SK-N-SH (cell line): ENCODE measurements around the gene PRDM8. TPM values are rescaled to one million over a fixed set of nuclear protein-coding genes. Genes with fewer than 3 reads are reported as not detected.
A peak's percentile ranks its signal among the peaks of the same experiment; 100 is the strongest.

Source experiments
- CTCF ChIA-PET: fragments of 300-600, 350-600 bp; formaldehyde crosslinking; extraction: SDS; loops from one replicate; lab custom pipeline; 2021; lab: Yijun Ruan, JAX
- POLR2A ChIA-PET: fragments of 350-600 bp; sonication (Branson Sonifier 250); formaldehyde crosslinking; extraction: SDS; loops from one replicate; lab custom pipeline; 2020; ENCODE audit warnings: antibody characterized with exemption, inconsistent platforms; lab: Yijun Ruan, JAX
- DNase-seq: peaks from one replicate; pipeline ENCODE4 v3.0.0; 2012
- H2AFZ ChIP-seq: fragments of 200-600 bp; sonication (generic); 2 replicates; pipeline ENCODE4 v1.8.1; 2016; ENCODE audit warnings: antibody characterized with exemption, mild to moderate bottlenecking, low read depth
- H3F3A ChIP-seq: fragments of 200-600 bp; sonication (generic); replicated peaks from 2 replicates; pipeline ENCODE3; 2016; ENCODE audit warnings: antibody characterized with exemption, mild to moderate bottlenecking; ENCODE audit not compliant: insufficient read depth
- H3K27ac ChIP-seq, 2 experiments: fragments of 200-500 bp in 1 of 2; fragments of 200-600 bp in 1 of 2; sonication (Bioruptor generic) in 1 of 2; sonication (generic), shearing (Covaris generic) in 1 of 2; 2 replicates each; pipeline versions ENCODE4 v1.5.1 to v1.6.1; 2014 to 2016; ENCODE audit warnings: low read depth in 2 of 2, inconsistent platforms in 1 of 2, low read length in 1 of 2, mild to moderate bottlenecking in 1 of 2, mixed read lengths in 1 of 2
- H3K27me3 ChIP-seq: fragments of 200-600 bp; sonication (generic), shearing (Covaris generic); 2 replicates; pipeline ENCODE4 v1.6.1; 2016; ENCODE audit warnings: mixed run types; ENCODE audit not compliant: insufficient read depth
- H3K36me3 ChIP-seq, 2 experiments: fragments of 200-500 bp in 1 of 2; fragments of 200-600 bp in 1 of 2; sonication (Bioruptor generic) in 1 of 2; sonication (generic) in 1 of 2; replicated peaks in 1 of 2; 2 replicates each; pipeline versions ENCODE3 to v1.5.1; 2014 to 2016; ENCODE audit warnings: low read length in 1 of 2, mild to moderate bottlenecking in 1 of 2; ENCODE audit not compliant: insufficient read depth in 2 of 2, control insufficient read depth in 1 of 2
- H3K4me1 ChIP-seq, 2 experiments: fragments of 200-500 bp in 1 of 2; fragments of 200-600 bp in 1 of 2; sonication (Bioruptor generic) in 1 of 2; sonication (generic), shearing (Covaris generic) in 1 of 2; 2 replicates each; pipeline versions ENCODE4 v1.5.1 to v1.6.1; 2014 to 2016; ENCODE audit warnings: low read depth in 1 of 2, low read length in 1 of 2, mixed run types in 1 of 2; ENCODE audit not compliant: insufficient read depth in 2 of 2, control insufficient read depth in 1 of 2
- H3K4me2 ChIP-seq: fragments of 200-600 bp; sonication (generic), shearing (Covaris generic); 2 replicates; pipeline ENCODE4 v1.6.1; 2017; ENCODE audit warnings: mixed run types
- H3K4me3 ChIP-seq, 2 experiments: fragments of 200-500 bp in 1 of 2; fragments of 200-600 bp in 1 of 2; sonication (Bioruptor generic) in 1 of 2; sonication (generic), shearing (Covaris generic) in 1 of 2; 2 replicates each; pipeline versions ENCODE4 v1.5.1 to v1.8.1; 2014 to 2016; ENCODE audit warnings: low read depth in 2 of 2, inconsistent platforms in 1 of 2, low read length in 1 of 2, mild to moderate bottlenecking in 1 of 2, mixed read lengths in 1 of 2, moderate library complexity in 1 of 2
- H3K79me2 ChIP-seq: fragments of 200-600 bp; sonication (generic); 2 replicates; pipeline ENCODE4 v1.8.1; 2017; ENCODE audit warnings: mild to moderate bottlenecking; ENCODE audit not compliant: insufficient read depth
- H3K9ac ChIP-seq: fragments of 200-600 bp; sonication (generic); 2 replicates; pipeline ENCODE4 v1.6.1; 2017; ENCODE audit warnings: mixed run types
- H3K9me2 ChIP-seq: fragments of 200-600 bp; sonication (generic); 2 replicates; pipeline ENCODE4 v1.6.1; 2017; ENCODE audit warnings: mixed run types
- H3K9me3 ChIP-seq: fragments of 200-600 bp; sonication (generic); 2 replicates; pipeline ENCODE4 v1.6.1; 2017; ENCODE audit warnings: mixed run types, mild to moderate bottlenecking, moderate library complexity
- H4K20me1 ChIP-seq: fragments of 200-600 bp; sonication (generic); 2 replicates; pipeline ENCODE4 v1.6.1; 2017; ENCODE audit warnings: mild to moderate bottlenecking, mixed run types; ENCODE audit not compliant: insufficient read depth
- EP300 ChIP-seq, 2 experiments: IDR thresholded peaks; 2 replicates each; pipeline versions ENCODE4 v1.4.0 to v1.6.1; 2012; ENCODE audit warnings: borderline replicate concordance in 1 of 2, low read depth in 1 of 2, low read length in 1 of 2
- FOSL2 ChIP-seq: IDR thresholded peaks from 2 replicates; pipeline ENCODE4 v1.4.0; 2012; ENCODE audit warnings: low read depth, mild to moderate bottlenecking, moderate library complexity, borderline replicate concordance
- FOXJ3 ChIP-seq: sonication (generic); formaldehyde crosslinking; IDR thresholded peaks from 2 replicates; pipeline ENCODE4 v1.5.1; 2020; ENCODE audit warnings: mild to moderate bottlenecking, missing genetic modification reagents
- GABPA ChIP-seq: IDR thresholded peaks from 2 replicates; pipeline ENCODE4 v1.4.0; 2012; ENCODE audit warnings: low read depth, mild to moderate bottlenecking
- GATA2 ChIP-seq: sonication (generic); formaldehyde crosslinking; IDR thresholded peaks from 2 replicates; pipeline ENCODE4 v1.5.0; 2020; ENCODE audit warnings: mild to moderate bottlenecking, missing genetic modification reagents
- MEF2A ChIP-seq: IDR thresholded peaks from 2 replicates; pipeline ENCODE4 v1.4.0; 2012; ENCODE audit warnings: low read depth, borderline replicate concordance
- NFIC ChIP-seq: IDR thresholded peaks from 2 replicates; pipeline ENCODE4 v1.4.0; 2012; ENCODE audit warnings: borderline replicate concordance
- NRF1 ChIP-seq: IDR thresholded peaks from 2 replicates; pipeline ENCODE4 v1.6.1; 2012; ENCODE audit warnings: low read depth, mild to moderate bottlenecking, low read length
- POLR2AphosphoS5 ChIP-seq: IDR thresholded peaks from 2 replicates; pipeline ENCODE4 v1.6.1; 2012; ENCODE audit warnings: low read depth, low read length
- RCOR1 ChIP-seq: fragments of 150-350 bp; IDR thresholded peaks from 2 replicates; pipeline ENCODE4 v1.6.1; 2017; ENCODE audit warnings: antibody characterized with exemption, low read length
- RXRA ChIP-seq: IDR thresholded peaks from 2 replicates; pipeline ENCODE4 v1.4.0; 2012; ENCODE audit warnings: low read depth, mild to moderate bottlenecking, borderline replicate concordance
- TEAD4 ChIP-seq: IDR thresholded peaks from 2 replicates; pipeline ENCODE4 v1.4.0; 2012; ENCODE audit warnings: mild to moderate bottlenecking, borderline replicate concordance; ENCODE audit not compliant: insufficient read depth
- YY1 ChIP-seq: IDR thresholded peaks from 2 replicates; pipeline ENCODE4 v1.4.0; 2012; ENCODE audit warnings: low read depth, mild to moderate bottlenecking
- WGBS: methylation state at CpG from one replicate; pipeline ENCODE4 v1.1.6; 2017; ENCODE audit warnings: low lambda C conversion rate; 5-methylcytosine and 5-hydroxymethylcytosine counted together
- polyA plus RNA-seq, 3 experiments: library from polyadenylated mRNA; depleted of rRNA; stranded (reverse); fragments of >200 nt; gene quantifications; 2 replicates each; pipeline ENCODE4 v1.2.3, GENCODE V29; 2012
- TF ChIP-seq, protein P1 (sequence below): fragments of 200-600 bp; sonication (generic); IDR thresholded peaks from 2 replicates; pipeline ENCODE4 v1.6.1; 2017; ENCODE audit warnings: antibody characterized with exemption, mild to moderate bottlenecking, moderate library complexity
- TF ChIP-seq, protein P2 (sequence below): fragments of 150-350 bp; IDR thresholded peaks from 2 replicates; pipeline ENCODE4 v1.6.1; 2016; ENCODE audit warnings: mild to moderate bottlenecking, low read depth, low read length
- TF ChIP-seq, protein P3 (sequence below): IDR thresholded peaks from 2 replicates; pipeline ENCODE4 v1.4.0; 2012; ENCODE audit warnings: low read depth
- TF ChIP-seq, protein P4 (sequence below): IDR thresholded peaks from 2 replicates; pipeline ENCODE4 v1.6.1; 2012; ENCODE audit warnings: mild to moderate bottlenecking, low read depth, low read length, moderate library complexity
- TF ChIP-seq, protein P5 (sequence below): IDR thresholded peaks from 2 replicates; pipeline ENCODE4 v1.4.0; 2012; ENCODE audit warnings: low read depth, borderline replicate concordance

PRDM8 gene
- polyA plus RNA-seq, 1 of the 3 experiments (the other 2 are of a cell fraction), result 3.5 TPM

DNA sequence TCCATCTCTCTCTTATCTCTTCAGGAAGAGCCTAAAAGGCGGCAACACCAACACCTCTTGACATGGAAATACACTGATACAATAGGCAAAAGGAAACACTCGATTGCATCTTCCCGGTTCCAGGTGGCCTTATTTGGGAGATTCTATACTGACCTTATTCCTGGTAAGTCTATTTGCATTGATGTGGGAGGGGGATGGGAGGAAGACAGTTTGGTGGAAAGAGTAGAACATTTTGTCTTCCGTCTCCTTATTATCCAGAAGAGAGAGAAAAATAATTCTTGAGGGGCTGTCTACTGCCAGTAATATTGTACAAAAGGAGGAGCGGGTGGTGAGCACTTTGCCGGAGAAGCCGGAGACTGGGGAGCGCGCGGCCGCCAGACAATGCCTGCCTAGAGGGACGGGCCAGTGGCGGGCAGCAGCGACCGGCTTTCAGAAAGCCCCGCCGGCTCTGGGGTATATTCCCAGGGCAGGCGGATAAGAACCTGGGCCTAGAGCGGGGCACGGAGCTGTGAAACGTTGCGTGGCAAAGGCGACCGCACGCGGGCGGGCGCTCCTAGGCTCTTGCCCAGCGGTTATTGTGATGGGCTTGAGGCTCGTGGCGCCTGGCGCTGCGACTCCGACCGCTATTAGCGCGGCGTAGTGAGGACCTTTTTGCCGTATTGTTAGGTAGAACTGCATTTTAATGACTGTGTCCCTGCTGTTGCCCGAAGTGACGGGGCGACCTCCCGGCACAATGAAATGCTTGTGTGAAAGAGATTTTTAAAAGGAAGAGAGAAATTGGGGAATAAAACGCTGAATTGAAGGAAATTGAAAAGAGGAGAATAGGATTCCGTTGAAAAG lies 518 bp downstream of the PRDM8 start:
- Histone ChIP-seq H3K4me1 (peaks cover 0 to 23% of the 10 kb centered on the region in 2 experiments; a peak in 2 of 4 replicates), H3K9me3 (no peaks in the 10 kb centered on the region), H3K4me2 (peak overlapping the region; percentile 73)
- TF ChIP-seq EP300 (IDR thresholded peaks at IDR 0.05; ENCODE audit: borderline replicate concordance in 1 of 2, low read depth in 1 of 2, low read length in 1 of 2) (no peak), MEF2A (no peak), GABPA (no peak), TEAD4 (no peak), GATA2 (CRISPR knock-in tag) (peak; percentile 36; the same call in 1 of the 2 replicates), RXRA (no peak), YY1 (no peak), POLR2AphosphoS5 (no peak), FOSL2 (no peak), RCOR1 (no peak), FOXJ3 (CRISPR knock-in tag) (no peak), NFIC (no peak), NRF1 (no peak)
- TF ChIP-seq, protein P1, sequence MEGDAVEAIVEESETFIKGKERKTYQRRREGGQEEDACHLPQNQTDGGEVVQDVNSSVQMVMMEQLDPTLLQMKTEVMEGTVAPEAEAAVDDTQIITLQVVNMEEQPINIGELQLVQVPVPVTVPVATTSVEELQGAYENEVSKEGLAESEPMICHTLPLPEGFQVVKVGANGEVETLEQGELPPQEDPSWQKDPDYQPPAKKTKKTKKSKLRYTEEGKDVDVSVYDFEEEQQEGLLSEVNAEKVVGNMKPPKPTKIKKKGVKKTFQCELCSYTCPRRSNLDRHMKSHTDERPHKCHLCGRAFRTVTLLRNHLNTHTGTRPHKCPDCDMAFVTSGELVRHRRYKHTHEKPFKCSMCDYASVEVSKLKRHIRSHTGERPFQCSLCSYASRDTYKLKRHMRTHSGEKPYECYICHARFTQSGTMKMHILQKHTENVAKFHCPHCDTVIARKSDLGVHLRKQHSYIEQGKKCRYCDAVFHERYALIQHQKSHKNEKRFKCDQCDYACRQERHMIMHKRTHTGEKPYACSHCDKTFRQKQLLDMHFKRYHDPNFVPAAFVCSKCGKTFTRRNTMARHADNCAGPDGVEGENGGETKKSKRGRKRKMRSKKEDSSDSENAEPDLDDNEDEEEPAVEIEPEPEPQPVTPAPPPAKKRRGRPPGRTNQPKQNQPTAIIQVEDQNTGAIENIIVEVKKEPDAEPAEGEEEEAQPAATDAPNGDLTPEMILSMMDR, result no peak
- TF ChIP-seq, protein P2, sequence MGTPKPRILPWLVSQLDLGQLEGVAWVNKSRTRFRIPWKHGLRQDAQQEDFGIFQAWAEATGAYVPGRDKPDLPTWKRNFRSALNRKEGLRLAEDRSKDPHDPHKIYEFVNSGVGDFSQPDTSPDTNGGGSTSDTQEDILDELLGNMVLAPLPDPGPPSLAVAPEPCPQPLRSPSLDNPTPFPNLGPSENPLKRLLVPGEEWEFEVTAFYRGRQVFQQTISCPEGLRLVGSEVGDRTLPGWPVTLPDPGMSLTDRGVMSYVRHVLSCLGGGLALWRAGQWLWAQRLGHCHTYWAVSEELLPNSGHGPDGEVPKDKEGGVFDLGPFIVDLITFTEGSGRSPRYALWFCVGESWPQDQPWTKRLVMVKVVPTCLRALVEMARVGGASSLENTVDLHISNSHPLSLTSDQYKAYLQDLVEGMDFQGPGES, result no peak
- TF ChIP-seq, protein P3, sequence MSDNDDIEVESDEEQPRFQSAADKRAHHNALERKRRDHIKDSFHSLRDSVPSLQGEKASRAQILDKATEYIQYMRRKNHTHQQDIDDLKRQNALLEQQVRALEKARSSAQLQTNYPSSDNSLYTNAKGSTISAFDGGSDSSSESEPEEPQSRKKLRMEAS, result peak; percentile 52
- TF ChIP-seq, protein P4, sequence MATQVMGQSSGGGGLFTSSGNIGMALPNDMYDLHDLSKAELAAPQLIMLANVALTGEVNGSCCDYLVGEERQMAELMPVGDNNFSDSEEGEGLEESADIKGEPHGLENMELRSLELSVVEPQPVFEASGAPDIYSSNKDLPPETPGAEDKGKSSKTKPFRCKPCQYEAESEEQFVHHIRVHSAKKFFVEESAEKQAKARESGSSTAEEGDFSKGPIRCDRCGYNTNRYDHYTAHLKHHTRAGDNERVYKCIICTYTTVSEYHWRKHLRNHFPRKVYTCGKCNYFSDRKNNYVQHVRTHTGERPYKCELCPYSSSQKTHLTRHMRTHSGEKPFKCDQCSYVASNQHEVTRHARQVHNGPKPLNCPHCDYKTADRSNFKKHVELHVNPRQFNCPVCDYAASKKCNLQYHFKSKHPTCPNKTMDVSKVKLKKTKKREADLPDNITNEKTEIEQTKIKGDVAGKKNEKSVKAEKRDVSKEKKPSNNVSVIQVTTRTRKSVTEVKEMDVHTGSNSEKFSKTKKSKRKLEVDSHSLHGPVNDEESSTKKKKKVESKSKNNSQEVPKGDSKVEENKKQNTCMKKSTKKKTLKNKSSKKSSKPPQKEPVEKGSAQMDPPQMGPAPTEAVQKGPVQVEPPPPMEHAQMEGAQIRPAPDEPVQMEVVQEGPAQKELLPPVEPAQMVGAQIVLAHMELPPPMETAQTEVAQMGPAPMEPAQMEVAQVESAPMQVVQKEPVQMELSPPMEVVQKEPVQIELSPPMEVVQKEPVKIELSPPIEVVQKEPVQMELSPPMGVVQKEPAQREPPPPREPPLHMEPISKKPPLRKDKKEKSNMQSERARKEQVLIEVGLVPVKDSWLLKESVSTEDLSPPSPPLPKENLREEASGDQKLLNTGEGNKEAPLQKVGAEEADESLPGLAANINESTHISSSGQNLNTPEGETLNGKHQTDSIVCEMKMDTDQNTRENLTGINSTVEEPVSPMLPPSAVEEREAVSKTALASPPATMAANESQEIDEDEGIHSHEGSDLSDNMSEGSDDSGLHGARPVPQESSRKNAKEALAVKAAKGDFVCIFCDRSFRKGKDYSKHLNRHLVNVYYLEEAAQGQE, result 0 out of 2 replicates have a peak, but pooled peaks have one; percentile 33
- TF ChIP-seq, protein P5, sequence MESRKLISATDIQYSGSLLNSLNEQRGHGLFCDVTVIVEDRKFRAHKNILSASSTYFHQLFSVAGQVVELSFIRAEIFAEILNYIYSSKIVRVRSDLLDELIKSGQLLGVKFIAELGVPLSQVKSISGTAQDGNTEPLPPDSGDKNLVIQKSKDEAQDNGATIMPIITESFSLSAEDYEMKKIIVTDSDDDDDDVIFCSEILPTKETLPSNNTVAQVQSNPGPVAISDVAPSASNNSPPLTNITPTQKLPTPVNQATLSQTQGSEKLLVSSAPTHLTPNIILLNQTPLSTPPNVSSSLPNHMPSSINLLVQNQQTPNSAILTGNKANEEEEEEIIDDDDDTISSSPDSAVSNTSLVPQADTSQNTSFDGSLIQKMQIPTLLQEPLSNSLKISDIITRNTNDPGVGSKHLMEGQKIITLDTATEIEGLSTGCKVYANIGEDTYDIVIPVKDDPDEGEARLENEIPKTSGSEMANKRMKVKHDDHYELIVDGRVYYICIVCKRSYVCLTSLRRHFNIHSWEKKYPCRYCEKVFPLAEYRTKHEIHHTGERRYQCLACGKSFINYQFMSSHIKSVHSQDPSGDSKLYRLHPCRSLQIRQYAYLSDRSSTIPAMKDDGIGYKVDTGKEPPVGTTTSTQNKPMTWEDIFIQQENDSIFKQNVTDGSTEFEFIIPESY, result no peak
- TF ChIP-seq, all 33 proteins: peak for 3
- peak; percentile 83 for DNase-seq
- Histone ChIP-seq H3K27me3 (no peaks in the 10 kb centered on the region), H3K27ac (peak overlapping the region; percentile 25 to 81; a peak in 3 of 4 replicates), H2AFZ (peak overlapping the region; percentile 95), H3K9me2 (no peaks in the 10 kb centered on the region), H3K4me3 (peak overlapping the region; percentile 70 to 76), H3K9ac (peak overlapping the region; percentile 61), H3K36me3 (peaks cover 0 to 3% of the 10 kb centered on the region in 2 experiments), H3K79me2 (peaks cover 5% of the 10 kb centered on the region; the same call in 1 of the 2 replicates), H4K20me1 (no peaks in the 10 kb centered on the region), H3F3A (peaks cover 4% of the 10 kb centered on the region)
- CTCF ChIA-PET, result interaction anchor here (1.0 to 6.7 kb wide), 4 partner anchors 12 to 1245 kb away, joined by 3 to 54 read pairs (median 6); no protein-coding TSS in a partner anchor
- 2% methylated on average over 44 of the region's 45 CpGs for WGBS
- POLR2A ChIA-PET, result interaction anchor here (1.0 to 1.4 kb wide), 2 partner anchors 124 to 125 kb away, joined by 4 to 5 read pairs; no protein-coding TSS in a partner anchor
